Stimulated activated CD4-positive, alpha-beta T cell treated with anti-CD3 and anti-CD28 coated beads, Interleukin-1b, Interleukin-23, amount 100 ng/mL, for 4 hours (primary cell): ENCODE results near the gene PLOD2.

Experiments used
- DNase-seq, 2 donors: peaks; one replicate each; pipeline ENCODE4 v3.0.0-alpha.2; 2020; ENCODE audit warnings: low read depth in 2 of 2

Gene PLOD2

GRCh38 chr3:146044046-146044445 is 116.9 kb downstream of the PLOD2 start:
- DNase-seq = no peak

GRCh38 chr3:146040630-146041029 is 120.4 kb downstream of the PLOD2 start:
- no peak for DNase-seq

- no peak for DNase-seq
Observed at GRCh38 chr3:146037697-146038096, 123.3 kb downstream of the PLOD2 start.

- no peak for DNase-seq
Observed at GRCh38 chr3:146036281-146036680, 124.7 kb downstream of the PLOD2 start.

- DNase-seq = no peak
Observed at GRCh38 chr3:146035366-146035765, 125.6 kb downstream of the PLOD2 start.

GRCh38 chr3:146033950-146034349 is 127.0 kb downstream of the PLOD2 start:
- no peak for DNase-seq

GRCh38 chr3:146026547-146026946 is 134.4 kb downstream of the PLOD2 start:
- no peak for DNase-seq

GRCh38 chr3:146024260-146024659 is 136.7 kb downstream of the PLOD2 start:
- DNase-seq = no peak

- no peak for DNase-seq
Observed at GRCh38 chr3:146020969-146021368, 140.0 kb downstream of the PLOD2 start.

- no peak for DNase-seq
Observed at GRCh38 chr3:146019508-146019907, 141.5 kb downstream of the PLOD2 start.
